ENCODE results near the gene WDR18.

DNA sequence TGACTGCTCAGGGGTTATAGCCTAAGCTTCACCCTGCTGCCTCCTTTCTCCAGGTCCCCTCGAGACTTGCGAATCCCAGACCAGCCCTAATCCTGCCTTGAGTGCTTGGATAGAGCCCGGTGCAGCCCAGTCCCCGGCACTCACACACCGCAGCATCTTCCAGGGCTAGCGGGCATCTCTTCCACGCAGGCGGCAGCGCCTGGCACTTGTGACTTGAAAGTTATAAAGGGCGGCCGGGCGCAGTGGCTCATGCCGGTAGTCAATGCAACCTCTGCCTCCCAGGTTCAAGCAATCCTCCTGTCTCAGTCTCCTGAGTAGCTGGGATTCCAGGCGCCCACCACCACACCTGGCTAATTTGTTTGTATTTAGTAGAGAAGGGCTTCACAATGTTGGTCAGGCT, 1.9 kb downstream of the WDR18 start:
- TF ChIP-seq, protein P1, sequence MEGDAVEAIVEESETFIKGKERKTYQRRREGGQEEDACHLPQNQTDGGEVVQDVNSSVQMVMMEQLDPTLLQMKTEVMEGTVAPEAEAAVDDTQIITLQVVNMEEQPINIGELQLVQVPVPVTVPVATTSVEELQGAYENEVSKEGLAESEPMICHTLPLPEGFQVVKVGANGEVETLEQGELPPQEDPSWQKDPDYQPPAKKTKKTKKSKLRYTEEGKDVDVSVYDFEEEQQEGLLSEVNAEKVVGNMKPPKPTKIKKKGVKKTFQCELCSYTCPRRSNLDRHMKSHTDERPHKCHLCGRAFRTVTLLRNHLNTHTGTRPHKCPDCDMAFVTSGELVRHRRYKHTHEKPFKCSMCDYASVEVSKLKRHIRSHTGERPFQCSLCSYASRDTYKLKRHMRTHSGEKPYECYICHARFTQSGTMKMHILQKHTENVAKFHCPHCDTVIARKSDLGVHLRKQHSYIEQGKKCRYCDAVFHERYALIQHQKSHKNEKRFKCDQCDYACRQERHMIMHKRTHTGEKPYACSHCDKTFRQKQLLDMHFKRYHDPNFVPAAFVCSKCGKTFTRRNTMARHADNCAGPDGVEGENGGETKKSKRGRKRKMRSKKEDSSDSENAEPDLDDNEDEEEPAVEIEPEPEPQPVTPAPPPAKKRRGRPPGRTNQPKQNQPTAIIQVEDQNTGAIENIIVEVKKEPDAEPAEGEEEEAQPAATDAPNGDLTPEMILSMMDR (conservative IDR thresholded peaks at IDR 0.05; ENCODE audit: low read depth, low read length): no peak
- TF ChIP-seq RFX5 (IDR thresholded peaks at IDR 0.05; ENCODE audit: low read depth, low read length): no peak
- no peak for TF ChIP-seq BHLHE40 (IDR thresholded peaks at IDR 0.05; ENCODE audit: low read depth, low read length)
- TF ChIP-seq CEBPB (IDR thresholded peaks at IDR 0.05; ENCODE audit: low read depth, low read length): no peak
- TF ChIP-seq FOS (IDR thresholded peaks at IDR 0.05; ENCODE audit: low read depth, low read length): no peak
- no peak for TF ChIP-seq POLR2A (IDR thresholded peaks at IDR 0.05; ENCODE audit: low read depth, low read length)
- TF ChIP-seq, protein P2, sequence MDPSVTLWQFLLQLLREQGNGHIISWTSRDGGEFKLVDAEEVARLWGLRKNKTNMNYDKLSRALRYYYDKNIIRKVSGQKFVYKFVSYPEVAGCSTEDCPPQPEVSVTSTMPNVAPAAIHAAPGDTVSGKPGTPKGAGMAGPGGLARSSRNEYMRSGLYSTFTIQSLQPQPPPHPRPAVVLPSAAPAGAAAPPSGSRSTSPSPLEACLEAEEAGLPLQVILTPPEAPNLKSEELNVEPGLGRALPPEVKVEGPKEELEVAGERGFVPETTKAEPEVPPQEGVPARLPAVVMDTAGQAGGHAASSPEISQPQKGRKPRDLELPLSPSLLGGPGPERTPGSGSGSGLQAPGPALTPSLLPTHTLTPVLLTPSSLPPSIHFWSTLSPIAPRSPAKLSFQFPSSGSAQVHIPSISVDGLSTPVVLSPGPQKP (IDR thresholded peaks at IDR 0.05; ENCODE audit: borderline replicate concordance, low read depth, low read length): no peak
- TF ChIP-seq MAFK (IDR thresholded peaks at IDR 0.05; ENCODE audit: low read depth, low read length): no peak
- no peak for TF ChIP-seq CHD1 (IDR thresholded peaks at IDR 0.05; ENCODE audit: low read depth, low read length)
- TF ChIP-seq RCOR1 (IDR thresholded peaks at IDR 0.05; ENCODE audit: insufficient replicate concordance, low read length): no peak
- no peak for TF ChIP-seq RAD21 (IDR thresholded peaks at IDR 0.05; ENCODE audit: low read length)
